GM12875 (cell line): Measurements from ENCODE around the gene KRTAP10-3.
A peak's percentile ranks its signal among the peaks of the same experiment; 100 is the strongest.

Experiments
- H3K4me3 ChIP-seq: one replicate; pipeline ENCODE4 v1.5.1; 2011; ENCODE audit warnings: low read depth, low read length, control low read depth
- TF ChIP-seq, protein P1 (sequence below): IDR thresholded peaks from 2 replicates; pipeline ENCODE4 v1.5.1; 2011; ENCODE audit warnings: low read depth, mild to moderate bottlenecking, control low read depth, inconsistent platforms, low read length, moderate library complexity, borderline replicate concordance; ENCODE audit not compliant: insufficient read depth

Gene KRTAP10-3

DNA sequence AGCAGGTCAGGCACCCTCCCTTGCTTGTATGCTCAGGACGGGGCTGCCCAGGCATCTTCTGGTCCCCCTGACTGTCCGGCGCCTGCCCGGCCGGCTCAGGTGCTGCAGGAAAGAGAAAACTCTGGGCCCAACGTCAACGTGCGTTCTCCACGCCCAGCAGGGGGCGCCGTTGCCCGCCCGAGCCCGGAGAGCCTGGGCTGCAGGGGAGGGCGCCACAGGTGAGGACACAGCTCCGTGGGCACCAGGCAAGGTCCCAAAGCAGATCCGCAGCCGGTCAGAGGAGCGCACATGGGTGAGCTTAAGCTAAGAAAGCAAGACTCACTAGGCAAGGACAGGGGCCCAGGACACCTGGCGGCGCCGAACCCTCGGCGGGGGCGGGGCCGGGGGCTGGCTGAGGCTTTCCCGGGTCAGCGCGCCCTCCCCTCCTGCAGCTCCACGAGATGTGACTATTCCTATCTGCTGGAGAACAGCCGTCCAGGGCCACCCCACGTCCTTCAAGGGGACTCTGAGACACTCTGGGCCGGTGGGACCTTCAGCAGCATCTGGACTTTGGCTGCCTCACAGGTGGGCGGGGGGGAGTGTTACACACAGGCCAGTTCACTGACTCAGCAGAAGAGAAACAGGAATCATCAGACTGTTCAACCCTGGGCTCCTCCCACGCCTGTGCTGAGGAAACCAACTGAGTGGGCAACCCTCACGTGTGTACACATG is 47.9 kb downstream of the KRTAP10-3 start:
- no peak overlapping the region for H3K4me3 ChIP-seq
- TF ChIP-seq, protein P1, sequence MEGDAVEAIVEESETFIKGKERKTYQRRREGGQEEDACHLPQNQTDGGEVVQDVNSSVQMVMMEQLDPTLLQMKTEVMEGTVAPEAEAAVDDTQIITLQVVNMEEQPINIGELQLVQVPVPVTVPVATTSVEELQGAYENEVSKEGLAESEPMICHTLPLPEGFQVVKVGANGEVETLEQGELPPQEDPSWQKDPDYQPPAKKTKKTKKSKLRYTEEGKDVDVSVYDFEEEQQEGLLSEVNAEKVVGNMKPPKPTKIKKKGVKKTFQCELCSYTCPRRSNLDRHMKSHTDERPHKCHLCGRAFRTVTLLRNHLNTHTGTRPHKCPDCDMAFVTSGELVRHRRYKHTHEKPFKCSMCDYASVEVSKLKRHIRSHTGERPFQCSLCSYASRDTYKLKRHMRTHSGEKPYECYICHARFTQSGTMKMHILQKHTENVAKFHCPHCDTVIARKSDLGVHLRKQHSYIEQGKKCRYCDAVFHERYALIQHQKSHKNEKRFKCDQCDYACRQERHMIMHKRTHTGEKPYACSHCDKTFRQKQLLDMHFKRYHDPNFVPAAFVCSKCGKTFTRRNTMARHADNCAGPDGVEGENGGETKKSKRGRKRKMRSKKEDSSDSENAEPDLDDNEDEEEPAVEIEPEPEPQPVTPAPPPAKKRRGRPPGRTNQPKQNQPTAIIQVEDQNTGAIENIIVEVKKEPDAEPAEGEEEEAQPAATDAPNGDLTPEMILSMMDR = peak; percentile 90

DNA sequence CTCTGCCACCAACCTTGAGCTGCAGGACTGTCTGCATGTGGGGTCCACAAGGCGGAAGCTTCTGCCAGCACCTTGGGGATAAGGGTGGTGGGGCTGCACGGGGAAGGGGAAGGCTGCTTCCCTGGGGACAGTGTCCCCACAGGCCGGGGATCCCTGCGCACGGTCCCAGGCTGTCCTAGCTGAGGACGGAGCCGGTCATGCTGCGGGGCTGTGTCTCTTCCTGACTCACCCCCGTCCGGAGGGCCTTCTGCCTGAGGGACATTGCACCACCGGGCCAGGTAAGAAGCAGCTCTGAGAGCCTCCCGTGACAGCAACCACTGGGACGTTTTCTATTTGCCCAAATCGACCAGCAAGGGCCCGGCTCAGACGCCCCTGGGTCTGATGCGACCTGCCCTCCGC is 48.5 kb downstream of the KRTAP10-3 start:
- H3K4me3 ChIP-seq = no peak overlapping the region
- TF ChIP-seq, protein P1 = no peak

DNA sequence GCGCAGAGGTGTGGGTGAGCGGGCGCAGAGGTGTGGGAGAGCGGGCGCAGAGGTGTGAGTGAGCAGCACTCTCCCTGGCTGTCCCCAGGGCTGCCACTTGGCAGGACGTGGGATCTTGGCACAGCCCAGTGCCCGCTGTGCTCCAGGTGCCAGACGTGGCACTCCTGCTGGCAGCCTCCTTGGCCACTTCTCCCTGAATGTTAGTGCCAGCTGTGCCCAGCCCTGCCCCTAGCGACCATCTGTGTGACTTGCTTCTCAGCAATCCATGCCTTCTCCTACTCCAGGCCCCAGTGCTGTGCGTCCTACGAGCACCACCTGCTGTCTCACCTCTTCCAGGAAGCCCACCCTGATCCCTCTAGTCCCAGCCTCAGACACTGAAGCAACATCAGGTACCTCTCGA is 49.1 kb downstream of the KRTAP10-3 start:
- H3K4me3 ChIP-seq = no peak overlapping the region
- TF ChIP-seq, protein P1 = peak; percentile 12; the same call in 1 of the 2 replicates

DNA sequence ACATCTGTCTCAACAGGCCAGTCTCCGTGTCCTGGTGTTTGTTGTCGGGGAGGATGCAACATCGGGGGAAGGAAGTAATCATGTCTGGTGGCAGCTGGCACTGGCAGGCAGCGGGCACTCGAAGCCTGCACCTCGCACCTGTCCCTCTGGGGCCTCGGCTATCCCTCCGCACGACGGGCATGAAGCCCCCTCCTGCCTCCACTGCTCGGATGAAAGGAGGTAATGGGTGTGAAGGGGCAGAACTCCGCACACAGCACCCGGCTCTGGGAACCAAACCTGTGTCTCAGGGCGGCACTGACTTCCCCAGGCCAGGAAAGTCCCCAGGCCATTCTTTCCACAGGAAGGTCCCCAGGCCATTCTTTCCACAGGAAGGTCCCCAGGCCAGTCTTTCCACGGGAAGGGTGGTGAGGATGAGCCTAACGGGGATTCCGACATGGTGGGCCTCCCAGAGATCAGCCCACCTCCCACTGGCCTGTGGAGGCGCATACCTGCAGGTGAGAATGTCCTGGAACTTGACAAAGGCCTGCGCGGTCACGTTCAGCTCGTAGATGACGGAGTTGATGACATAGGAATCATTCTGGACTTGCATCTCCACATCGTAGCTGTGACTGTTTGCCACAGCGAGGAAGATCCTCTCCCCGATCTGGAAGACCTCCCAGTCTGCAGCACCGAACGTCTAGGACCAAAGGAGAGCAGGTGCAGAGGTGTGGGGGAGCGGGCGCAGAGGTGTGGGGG is 49.7 kb downstream of the KRTAP10-3 start:
- TF ChIP-seq, protein P1 = no peak
- no peak overlapping the region for H3K4me3 ChIP-seq

DNA sequence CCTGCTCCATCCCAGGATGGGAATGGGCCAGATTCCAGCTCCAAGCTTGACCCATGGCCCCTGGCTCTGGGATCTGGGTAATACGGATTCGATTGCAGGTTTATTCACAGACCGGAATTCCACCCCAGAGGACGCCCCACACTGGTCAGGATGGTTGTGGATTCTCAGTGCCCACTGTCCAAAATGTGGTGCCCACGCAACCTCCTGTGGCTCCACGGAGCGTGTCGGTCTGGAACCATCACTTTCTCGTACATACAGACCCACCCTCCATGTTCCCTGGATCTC is 50.2 kb downstream of the KRTAP10-3 start:
- H3K4me3 ChIP-seq = no peak overlapping the region
- TF ChIP-seq, protein P1 = no peak
